Tibial nerve (tissue), 3 donors: ENCODE data around the gene ITK.
"Not testable (repeated sequence)": the region's sequence is repeated elsewhere in the genome, so short reads cannot be mapped to it uniquely, and the experiment has no call there.

ENCODE experiments used
- POLR2A ChIP-seq, 2 donors: fragments of 450-650 bp; IDR thresholded peaks; one replicate each; pipeline ENCODE4 v1.6.1; 2017; ENCODE audit warnings: antibody characterized with exemption in 2 of 2, mild to moderate bottlenecking in 2 of 2, moderate library complexity in 2 of 2
- TF ChIP-seq, protein P1 (sequence below), 5 experiments: fragments of 200-600 bp in 3 of 5; fragments of 450-650 bp in 2 of 5; sonication (generic) in 3 of 5; IDR thresholded peaks; one replicate each; pipeline ENCODE4 v1.5.1; 2016 to 2019; ENCODE audit warnings: antibody characterized with exemption in 5 of 5, mild to moderate bottlenecking in 3 of 5, moderate library complexity in 2 of 5

DNA sequence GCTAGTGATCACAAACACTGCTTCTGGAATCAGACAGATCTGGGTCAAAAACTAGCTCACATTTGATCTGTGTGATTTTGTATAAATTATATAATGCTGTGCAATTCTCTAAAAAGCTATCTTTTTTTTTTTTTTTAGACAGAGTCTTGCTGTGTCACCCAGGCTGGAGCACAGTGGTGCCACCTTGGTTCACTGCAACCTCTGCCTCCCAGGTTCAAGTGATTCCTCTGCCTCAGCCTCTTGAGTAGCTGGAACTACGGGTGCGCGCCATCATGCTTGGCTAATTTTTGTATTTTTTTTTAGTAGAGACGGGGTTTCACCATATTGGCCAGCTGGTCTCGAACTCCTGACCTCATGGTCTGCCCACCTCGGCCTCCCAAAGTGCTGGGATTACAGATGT, 4.5 kb downstream of the ITK start:
- TF ChIP-seq POLR2A (IDR thresholded peaks at IDR 0.05) = not testable (repeated sequence)
- TF ChIP-seq, protein P1, sequence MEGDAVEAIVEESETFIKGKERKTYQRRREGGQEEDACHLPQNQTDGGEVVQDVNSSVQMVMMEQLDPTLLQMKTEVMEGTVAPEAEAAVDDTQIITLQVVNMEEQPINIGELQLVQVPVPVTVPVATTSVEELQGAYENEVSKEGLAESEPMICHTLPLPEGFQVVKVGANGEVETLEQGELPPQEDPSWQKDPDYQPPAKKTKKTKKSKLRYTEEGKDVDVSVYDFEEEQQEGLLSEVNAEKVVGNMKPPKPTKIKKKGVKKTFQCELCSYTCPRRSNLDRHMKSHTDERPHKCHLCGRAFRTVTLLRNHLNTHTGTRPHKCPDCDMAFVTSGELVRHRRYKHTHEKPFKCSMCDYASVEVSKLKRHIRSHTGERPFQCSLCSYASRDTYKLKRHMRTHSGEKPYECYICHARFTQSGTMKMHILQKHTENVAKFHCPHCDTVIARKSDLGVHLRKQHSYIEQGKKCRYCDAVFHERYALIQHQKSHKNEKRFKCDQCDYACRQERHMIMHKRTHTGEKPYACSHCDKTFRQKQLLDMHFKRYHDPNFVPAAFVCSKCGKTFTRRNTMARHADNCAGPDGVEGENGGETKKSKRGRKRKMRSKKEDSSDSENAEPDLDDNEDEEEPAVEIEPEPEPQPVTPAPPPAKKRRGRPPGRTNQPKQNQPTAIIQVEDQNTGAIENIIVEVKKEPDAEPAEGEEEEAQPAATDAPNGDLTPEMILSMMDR (IDR thresholded peaks at IDR 0.05) = not testable (repeated sequence)
